GM12874 (cell line): ENCODE results near the gene C1QC.

Experiments
- CTCF ChIP-seq: IDR thresholded peaks from 2 replicates; pipeline ENCODE4 v1.5.1; 2011; ENCODE audit warnings: low read depth, mild to moderate bottlenecking, control low read depth, low read length, moderate library complexity; ENCODE audit not compliant: insufficient read depth

Gene C1QC

DNA sequence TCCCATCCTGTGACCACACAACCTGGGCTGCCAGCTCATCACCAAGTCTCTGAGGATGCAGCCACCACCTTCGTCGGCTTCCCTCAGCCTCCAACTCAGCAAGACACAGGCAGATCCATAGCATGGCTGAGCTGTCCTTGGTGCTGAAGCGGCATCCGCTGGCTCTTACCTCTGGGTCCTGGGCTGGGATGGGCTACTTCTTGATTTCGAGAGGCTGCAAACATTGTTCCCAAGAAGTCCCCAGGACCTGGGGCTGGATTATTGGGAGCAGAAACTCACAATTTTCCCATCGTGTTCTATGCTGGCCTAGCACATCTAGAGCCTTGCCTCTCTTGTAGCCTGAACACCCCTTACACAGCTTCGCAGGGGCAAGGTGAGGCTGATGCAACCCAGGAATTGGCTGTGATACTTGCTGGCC lies 31.9 kb upstream of the C1QC start:
- TF ChIP-seq CTCF: no peak

DNA sequence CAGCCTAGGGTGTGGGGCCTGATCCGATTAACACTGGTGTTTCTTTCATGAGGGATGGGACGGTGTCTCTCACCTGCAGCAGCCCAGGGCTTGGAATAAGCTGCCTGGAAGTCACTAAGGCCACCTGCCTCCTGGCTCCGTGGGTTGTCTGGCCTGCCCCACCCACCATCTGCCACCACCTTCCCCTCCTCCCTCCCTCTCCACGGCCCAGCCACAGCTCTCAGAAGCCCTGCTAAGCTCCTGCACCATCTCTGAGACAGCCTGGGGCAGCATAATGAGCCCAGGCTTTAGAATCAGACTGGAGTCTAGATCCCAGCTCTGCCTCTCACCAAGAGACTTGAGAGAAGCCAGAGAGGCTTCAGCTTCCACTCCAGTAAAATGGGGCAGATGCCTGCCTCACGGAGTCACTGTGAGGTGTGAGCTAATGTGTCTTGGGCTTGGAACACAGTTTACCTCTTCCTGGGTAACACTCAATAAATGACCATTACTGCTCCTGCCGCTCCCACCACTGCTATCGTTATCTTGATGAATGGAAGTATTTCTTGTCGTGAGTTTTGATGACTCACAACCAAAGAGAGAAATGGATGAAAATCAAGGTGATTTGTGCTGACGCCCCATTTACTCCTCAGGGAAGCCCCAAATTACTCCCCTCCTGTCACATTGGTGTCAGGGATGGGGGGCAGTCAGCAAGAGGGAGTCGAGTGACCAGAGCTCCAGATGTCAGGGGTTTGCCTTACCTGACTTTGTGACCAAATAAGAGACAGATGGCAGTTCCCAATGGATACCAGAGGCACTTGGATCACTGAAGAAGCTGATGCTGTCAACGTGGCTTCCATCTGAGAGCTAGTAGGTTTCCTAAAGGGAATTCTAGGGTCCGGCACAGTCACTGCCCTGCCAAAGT lies 30.5 kb upstream of the C1QC start:
- TF ChIP-seq CTCF: no peak

DNA sequence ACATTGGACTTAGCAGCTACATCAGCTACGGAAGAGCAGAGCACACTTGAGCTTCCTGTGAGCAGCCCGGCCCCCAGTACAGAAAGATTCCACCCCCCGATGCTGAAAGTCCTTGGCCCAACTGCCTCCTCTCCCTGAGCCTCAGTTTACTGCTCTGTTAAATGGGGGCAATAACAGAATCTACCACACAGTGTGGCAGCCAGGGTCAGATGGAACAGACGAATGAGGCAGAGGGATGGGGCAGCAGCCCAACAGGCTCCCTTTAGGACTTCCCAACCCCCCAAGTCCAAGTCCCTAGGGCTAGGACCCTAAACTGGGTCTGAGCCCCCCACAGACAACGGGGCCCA lies 29.9 kb upstream of the C1QC start:
- no peak for TF ChIP-seq CTCF

DNA sequence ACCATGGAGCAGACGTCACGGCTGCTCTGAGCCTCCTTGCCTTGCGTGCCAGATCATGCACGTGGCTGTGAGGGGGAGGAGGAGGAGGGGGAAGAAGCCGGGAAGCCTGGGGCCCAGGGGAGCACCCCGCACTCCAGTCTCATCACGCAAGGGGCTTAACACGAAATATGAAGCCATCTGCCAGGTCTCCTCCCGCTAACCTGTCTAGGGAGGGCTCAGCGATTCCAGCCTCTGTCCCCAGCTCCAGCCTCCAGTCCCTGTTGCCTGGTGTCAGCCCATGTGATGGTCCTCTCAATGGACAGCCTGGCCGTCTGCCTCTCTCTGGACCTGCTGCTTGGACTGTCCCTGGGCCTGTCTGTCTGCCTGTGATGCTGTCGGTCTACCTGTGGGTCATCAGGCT lies 29.5 kb upstream of the C1QC start:
- TF ChIP-seq CTCF: no peak

- no peak for TF ChIP-seq CTCF
Measured at GRCh38 chr1:22615886-22616285, 27.5 kb upstream of the C1QC start.

- TF ChIP-seq CTCF: no peak
Measured at GRCh38 chr1:22616571-22616970, 26.9 kb upstream of the C1QC start.

DNA sequence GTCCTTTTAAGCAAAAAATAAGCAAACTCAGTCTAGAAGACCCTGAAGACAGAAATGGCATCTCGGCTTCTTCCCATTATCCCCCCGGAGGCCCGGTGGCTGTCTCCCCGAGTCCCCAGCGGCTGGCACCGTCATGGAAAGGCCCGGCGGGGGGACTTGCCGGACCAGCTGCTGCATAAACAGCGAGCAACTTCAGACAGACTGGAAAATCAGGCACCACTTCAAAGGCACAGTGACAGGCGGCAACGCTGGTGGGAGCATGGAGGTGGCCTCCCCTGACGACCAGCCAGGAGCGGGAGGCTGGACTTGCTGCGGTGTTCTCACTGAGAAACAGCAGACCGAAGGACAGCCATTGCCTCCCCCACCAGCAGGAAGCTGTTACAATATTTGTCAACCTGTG lies 25.4 kb upstream of the C1QC start:
- no peak for TF ChIP-seq CTCF
